Measurements from ENCODE around the gene C17orf75. TPM values are rescaled to one million over a fixed set of nuclear protein-coding genes. Genes with fewer than 3 reads are reported as not detected.

C17orf75 gene
- total and polyA plus RNA-seq, 2 of the 4 experiments (the other 2 are of a cell fraction) = 11.5 to 16.1 TPM

DNA sequence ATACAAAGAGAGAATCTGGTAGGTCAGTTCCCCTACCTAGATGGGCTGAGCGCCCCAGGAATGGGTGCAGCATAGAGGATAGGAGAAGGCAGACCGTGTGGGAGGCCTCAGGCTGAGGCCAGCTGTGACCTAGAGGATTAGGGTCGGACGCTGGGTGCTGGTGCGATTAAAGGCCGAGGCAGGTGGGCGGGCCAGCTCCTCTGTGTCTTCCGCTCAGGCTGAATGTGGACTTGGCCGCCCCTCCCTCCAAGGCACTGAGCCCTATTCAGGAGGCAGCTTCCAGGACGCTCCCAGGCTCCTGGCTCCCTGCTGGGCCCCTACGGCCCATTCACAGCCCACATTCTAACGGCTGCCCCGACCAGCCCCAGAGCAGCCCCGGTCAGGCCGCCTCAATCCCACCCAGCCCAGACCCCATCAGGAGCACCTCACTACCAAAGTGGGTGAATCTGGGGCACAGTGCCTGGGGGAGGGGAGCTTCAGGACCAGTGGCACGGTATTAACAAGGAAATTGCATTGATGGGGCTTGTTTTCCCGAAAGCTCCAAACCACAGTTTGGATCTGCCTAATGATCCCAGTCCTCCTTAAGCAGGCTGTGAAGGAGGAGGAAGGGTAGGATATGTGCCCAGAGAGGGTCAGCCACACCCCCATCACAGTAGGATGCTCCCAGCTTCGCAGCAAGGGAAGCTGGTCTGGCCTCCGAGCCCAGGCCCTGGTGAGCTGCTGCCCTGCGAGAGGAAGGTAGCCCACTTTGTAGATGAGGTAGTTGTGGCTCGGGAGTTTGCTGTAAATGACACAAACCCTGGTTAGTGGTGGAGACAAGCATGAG is 61.9 kb downstream of the C17orf75 start:
- no peak overlapping the region for H2BK5ac ChIP-seq (ENCODE audit: low read depth, low read length, poor library complexity, severe bottlenecking)
- no peaks in the 10 kb centered on the region for H3K36me3 ChIP-seq (ENCODE audit: control insufficient read depth, insufficient read depth, low read length)
- WGBS, 2 experiments (ENCODE audit: extremely low coverage in 2 of 2, insufficient read length in 1 of 2) = 44% methylated on average over 7 of the region's 21 CpGs; no CpG with 5 or more reads in 1 of the 2 experiments
- 0 out of 2 replicates have a peak, but pooled peaks cover 2% of the 10 kb centered on the region for H3K9me1 ChIP-seq (ENCODE audit: insufficient read depth, low read length)
- H3K4me2 ChIP-seq (ENCODE audit: low read depth, low read length) = no peak overlapping the region
- H3K4ac ChIP-seq (ENCODE audit: low read depth, low read length) = no peak overlapping the region
- H3K4me1 ChIP-seq (ENCODE audit: control insufficient read depth, insufficient read depth, low read length) = peaks cover 3% of the 10 kb centered on the region; the same call in 1 of the 2 replicates
- no peaks in the 10 kb centered on the region for H3K9me3 ChIP-seq (ENCODE audit: control insufficient read depth, insufficient read depth, low read length)
- H3K18ac ChIP-seq (ENCODE audit: low read depth, low read length) = no peak overlapping the region
- no peak overlapping the region for H4K8ac ChIP-seq (ENCODE audit: low read depth in 2 of 2, low read length in 2 of 2)
- no peak overlapping the region for H2BK15ac ChIP-seq (ENCODE audit: low read depth, low read length)
- H3K23ac ChIP-seq (ENCODE audit: low read depth, low read length) = no peak overlapping the region
- H3K9ac ChIP-seq (ENCODE audit: low read depth, low read length) = no peak overlapping the region
- H3K4me3 ChIP-seq (ENCODE audit: insufficient read depth, low read depth, low read length) = no peak overlapping the region
- ATAC-seq (ENCODE audit: low read depth) (no peak), DNase-seq (no peak)
- TF ChIP-seq RFX5 (IDR thresholded peaks at IDR 0.05; ENCODE audit: low read depth, low read length) (no peak), MAZ (IDR thresholded peaks at IDR 0.05; ENCODE audit: borderline replicate concordance, low read depth, low read length) (no peak), MXI1 (IDR thresholded peaks at IDR 0.05; ENCODE audit: borderline replicate concordance, low read depth, low read length) (no peak), POLR2A (IDR thresholded peaks at IDR 0.05; ENCODE audit: low read depth, low read length) (no peak), CHD1 (IDR thresholded peaks at IDR 0.05; ENCODE audit: low read depth, low read length) (no peak), CEBPB (IDR thresholded peaks at IDR 0.05; ENCODE audit: low read depth, low read length) (no peak), BHLHE40 (IDR thresholded peaks at IDR 0.05; ENCODE audit: low read depth, low read length) (no peak), NFE2L2 (IDR thresholded peaks at IDR 0.05; ENCODE audit: low read depth, low read length) (no peak), MAFK (IDR thresholded peaks at IDR 0.05; ENCODE audit: low read depth, low read length) (no peak)
- TF ChIP-seq, protein P1, sequence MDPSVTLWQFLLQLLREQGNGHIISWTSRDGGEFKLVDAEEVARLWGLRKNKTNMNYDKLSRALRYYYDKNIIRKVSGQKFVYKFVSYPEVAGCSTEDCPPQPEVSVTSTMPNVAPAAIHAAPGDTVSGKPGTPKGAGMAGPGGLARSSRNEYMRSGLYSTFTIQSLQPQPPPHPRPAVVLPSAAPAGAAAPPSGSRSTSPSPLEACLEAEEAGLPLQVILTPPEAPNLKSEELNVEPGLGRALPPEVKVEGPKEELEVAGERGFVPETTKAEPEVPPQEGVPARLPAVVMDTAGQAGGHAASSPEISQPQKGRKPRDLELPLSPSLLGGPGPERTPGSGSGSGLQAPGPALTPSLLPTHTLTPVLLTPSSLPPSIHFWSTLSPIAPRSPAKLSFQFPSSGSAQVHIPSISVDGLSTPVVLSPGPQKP (IDR thresholded peaks at IDR 0.05; ENCODE audit: borderline replicate concordance, low read depth, low read length) = no peak
- no peak overlapping the region for H3K27ac ChIP-seq (ENCODE audit: insufficient read depth, low read length)
- BruUV-seq (replicated peaks) = no TSS peak
- dilution Hi-C loops (cut with HindIII; ENCODE audit: low sequenced_read_pairs, unreplicated experiment) = no loop called here
- no peak overlapping the region for H2BK20ac ChIP-seq (ENCODE audit: low read depth, low read length)
- in situ Hi-C loops (cut with MboI; ENCODE audit: low sequenced_read_pairs) = no loop called here
- no peak overlapping the region for H4K91ac ChIP-seq (ENCODE audit: insufficient read depth, low read depth, low read length)
- no peak overlapping the region for H2AK9ac ChIP-seq (replicated peaks; ENCODE audit: low read depth, low read length, poor library complexity)
- H3K14ac ChIP-seq (replicated peaks; ENCODE audit: low read depth, low read length) = no peak overlapping the region
- H2BK120ac ChIP-seq (ENCODE audit: low read depth, low read length) = no peak overlapping the region
- no peak overlapping the region for H2AFZ ChIP-seq (replicated peaks; ENCODE audit: low read length, poor library complexity)
- no peaks in the 10 kb centered on the region for H3K79me1 ChIP-seq (ENCODE audit: low read depth in 1 of 2, low read length in 2 of 2)
- H4K5ac ChIP-seq (ENCODE audit: low read depth, low read length) = no peak overlapping the region
- H4K20me1 ChIP-seq (ENCODE audit: insufficient read depth, low read length) = peaks cover 3% of the 10 kb centered on the region
- intact Hi-C loops (cut with micrococcal nuclease) = no loop called here
- ChIA-PET CTCF (interaction anchor here (0.7 kb wide), 1 partner anchor 39 kb away, joined by 3 read pairs; no protein-coding TSS in a partner anchor), POLR2A (ENCODE audit: unreplicated experiment) (no interaction called here)
- no peak overlapping the region for H3K56ac ChIP-seq (ENCODE audit: extremely low read depth, insufficient read depth, low read length)
- no peak overlapping the region for H2AK5ac ChIP-seq (ENCODE audit: low read depth, low read length)
- H3K27me3 ChIP-seq (ENCODE audit: control insufficient read depth, insufficient read depth, low read length) = peaks cover 34% of the 10 kb centered on the region
